Cardiac fibroblast (primary cell): Measurements from ENCODE around the gene HERC2.
A peak's percentile ranks its signal among the peaks of the same experiment; 100 is the strongest.
"Not testable (repeated sequence)": the region's sequence is repeated elsewhere in the genome, so short reads cannot be mapped to it uniquely, and the experiment has no call there.

ENCODE experiments used
- DNase-seq, 2 donors: peaks; one replicate each; pipeline versions ENCODE4 v3.0.0 to v3.0.0-alpha.2; 2010; ENCODE audit warnings: low read depth in 2 of 2
- H3K4me3 ChIP-seq, 2 donors: replicated peaks in 1 of 2; 1 replicate in 1 of 2; 2 replicates in 1 of 2; pipeline ENCODE4 v1.5.1; 2011; ENCODE audit warnings: low read depth in 2 of 2, low read length in 2 of 2, mild to moderate bottlenecking in 2 of 2, moderate library complexity in 1 of 2
- TF ChIP-seq, protein P1 (sequence below): IDR thresholded peaks from one replicate; pipeline ENCODE4 v1.5.1; 2011; ENCODE audit warnings: low read depth, mild to moderate bottlenecking, low read length, inconsistent platforms

HERC2 gene

DNA sequence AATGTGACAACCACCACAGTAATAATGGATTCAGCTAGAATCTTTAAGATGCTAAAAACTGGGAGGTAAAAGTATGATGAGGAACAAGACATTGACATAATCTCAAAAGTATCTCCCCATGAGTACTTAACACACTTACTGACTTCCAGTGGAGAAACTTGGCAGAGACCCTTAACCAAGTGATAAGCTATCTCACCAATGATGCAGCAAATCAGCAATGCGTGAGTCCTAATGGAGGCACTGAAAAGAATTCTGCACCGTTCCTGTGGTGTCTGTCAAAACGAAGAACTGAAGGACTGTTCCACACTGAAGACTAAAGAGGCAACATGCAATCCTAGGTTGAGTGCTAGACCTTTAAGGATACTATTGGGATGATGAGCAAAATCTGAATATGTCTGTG, 154.9 kb downstream of the HERC2 start:
- DNase-seq = peak in 1 of 2 donors; percentile 19
- TF ChIP-seq, protein P1, sequence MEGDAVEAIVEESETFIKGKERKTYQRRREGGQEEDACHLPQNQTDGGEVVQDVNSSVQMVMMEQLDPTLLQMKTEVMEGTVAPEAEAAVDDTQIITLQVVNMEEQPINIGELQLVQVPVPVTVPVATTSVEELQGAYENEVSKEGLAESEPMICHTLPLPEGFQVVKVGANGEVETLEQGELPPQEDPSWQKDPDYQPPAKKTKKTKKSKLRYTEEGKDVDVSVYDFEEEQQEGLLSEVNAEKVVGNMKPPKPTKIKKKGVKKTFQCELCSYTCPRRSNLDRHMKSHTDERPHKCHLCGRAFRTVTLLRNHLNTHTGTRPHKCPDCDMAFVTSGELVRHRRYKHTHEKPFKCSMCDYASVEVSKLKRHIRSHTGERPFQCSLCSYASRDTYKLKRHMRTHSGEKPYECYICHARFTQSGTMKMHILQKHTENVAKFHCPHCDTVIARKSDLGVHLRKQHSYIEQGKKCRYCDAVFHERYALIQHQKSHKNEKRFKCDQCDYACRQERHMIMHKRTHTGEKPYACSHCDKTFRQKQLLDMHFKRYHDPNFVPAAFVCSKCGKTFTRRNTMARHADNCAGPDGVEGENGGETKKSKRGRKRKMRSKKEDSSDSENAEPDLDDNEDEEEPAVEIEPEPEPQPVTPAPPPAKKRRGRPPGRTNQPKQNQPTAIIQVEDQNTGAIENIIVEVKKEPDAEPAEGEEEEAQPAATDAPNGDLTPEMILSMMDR = no peak
- H3K4me3 ChIP-seq = no peak overlapping the region

- DNase-seq = peak in 1 of 2 donors; percentile 27
- no peak overlapping the region for H3K4me3 ChIP-seq
- TF ChIP-seq, protein P1 = no peak
These were observed 156.2 kb downstream of the HERC2 start for GRCh38 chr15:28165791-28166190.

GRCh38 chr15:28164876-28165275, 157.1 kb downstream of the HERC2 start:
- TF ChIP-seq, protein P1 = no peak
- no peak overlapping the region for H3K4me3 ChIP-seq
- DNase-seq = no peak

- H3K4me3 ChIP-seq = no peak overlapping the region
- TF ChIP-seq, protein P1 = no peak
- DNase-seq = no peak
These were observed 167.7 kb downstream of the HERC2 start for GRCh38 chr15:28154283-28154682.

GRCh38 chr15:28153492-28154119, 168.4 kb downstream of the HERC2 start:
- no peak for DNase-seq
- TF ChIP-seq, protein P1 = no peak
- H3K4me3 ChIP-seq = no peak overlapping the region

DNA sequence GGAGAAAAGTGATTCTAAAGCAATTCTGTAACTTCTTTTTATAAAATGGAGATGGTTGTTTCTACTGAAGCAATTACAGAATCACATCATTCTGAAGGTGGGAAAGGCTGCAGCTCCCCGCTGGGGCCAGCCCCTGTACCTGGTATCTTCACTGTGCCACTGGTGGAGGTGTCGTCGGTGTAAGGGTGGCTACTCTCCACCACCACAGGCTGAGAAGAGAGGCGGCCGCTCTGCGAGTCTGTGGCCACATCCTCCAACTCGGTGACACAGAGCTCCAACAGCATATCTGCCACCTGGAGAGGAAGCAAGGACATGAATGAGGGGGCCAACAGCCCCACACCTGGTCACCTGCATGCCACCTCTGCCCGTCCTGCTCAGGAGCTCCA, 169.4 kb downstream of the HERC2 start:
- H3K4me3 ChIP-seq, DNase-seq: not testable (repeated sequence)

- not testable (repeated sequence) for H3K4me3 ChIP-seq
- DNase-seq = peak in 1 of 2 donors; percentile 11
These were observed 170.0 kb downstream of the HERC2 start for GRCh38 chr15:28151864-28152537.

GRCh38 chr15:28147801-28148200, 174.2 kb downstream of the HERC2 start:
- TF ChIP-seq, protein P1 = no peak
- DNase-seq = peak in 1 of 2 donors; percentile 17
- no peak overlapping the region for H3K4me3 ChIP-seq

GRCh38 chr15:28145419-28145818, 176.6 kb downstream of the HERC2 start:
- DNase-seq = not testable (repeated sequence)

More at GRCh38 chr15:28145419-28145818, 176.6 kb downstream of the HERC2 start:
- H3K4me3 ChIP-seq = not testable (repeated sequence)
